HK-2 (cell line): ENCODE measurements around the gene CCDC136.
A peak's percentile ranks its signal among the peaks of the same experiment; 100 is the strongest.

Experiments used
- DNase-seq: peaks from one replicate; pipeline ENCODE4 v3.0.0-alpha.2; 2018; ENCODE audit not compliant: unreplicated experiment

The CCDC136 gene

GRCh38 chr7:128791121-128791971 lies at the start of gene CCDC136:
TSS of gene CCDC136 (plus strand) at chr7:128791968. CDS start at chr7:128792412, 444 bp downstream.
- peak; percentile 67 for DNase-seq

- DNase-seq, result no peak
Observed at GRCh38 chr7:128742206-128742605, 49.6 kb upstream of the CCDC136 start.

- DNase-seq, result no peak
Observed at GRCh38 chr7:128743112-128743772, 48.5 kb upstream of the CCDC136 start.

GRCh38 chr7:128744366-128744905 lies 47.3 kb upstream of the CCDC136 start:
- DNase-seq, result no peak

- no peak for DNase-seq
Observed at GRCh38 chr7:128745706-128746105, 46.1 kb upstream of the CCDC136 start.

DNA sequence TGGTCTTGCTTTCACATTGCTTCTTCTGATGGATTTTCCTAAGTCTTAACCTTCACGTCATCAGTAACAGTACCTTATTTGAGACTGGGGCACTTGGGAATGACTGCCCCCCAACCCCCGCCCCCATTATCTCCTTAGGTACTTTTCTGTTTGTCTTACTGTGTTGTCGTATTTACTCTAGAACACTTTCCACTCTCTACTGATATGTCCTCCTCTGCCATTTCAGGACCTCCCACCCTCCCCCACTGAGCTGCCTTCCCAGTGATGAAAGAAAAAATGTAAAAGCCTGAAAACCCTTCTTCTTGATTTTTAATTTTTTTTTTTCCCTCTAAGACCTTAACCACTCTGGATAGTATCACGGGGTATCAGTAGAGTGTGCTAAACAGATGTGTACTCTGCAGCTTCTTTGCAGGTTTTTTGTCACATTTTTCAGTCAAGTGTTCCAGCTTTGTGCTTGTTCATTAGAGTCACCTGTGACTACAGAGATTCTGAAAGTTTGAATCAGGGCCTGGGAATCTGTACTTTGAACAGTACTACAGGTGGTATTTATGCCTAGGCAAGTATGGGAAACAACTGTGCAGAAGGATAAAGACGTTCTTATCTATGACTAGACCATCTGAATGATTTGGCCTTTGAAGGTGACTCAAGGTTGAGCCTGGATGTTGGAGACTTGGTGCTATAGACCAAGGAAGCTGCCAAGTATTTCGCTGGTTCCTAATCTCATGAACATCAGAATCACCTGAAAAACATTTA lies 44.3 kb upstream of the CCDC136 start:
- DNase-seq, result no peak

DNA sequence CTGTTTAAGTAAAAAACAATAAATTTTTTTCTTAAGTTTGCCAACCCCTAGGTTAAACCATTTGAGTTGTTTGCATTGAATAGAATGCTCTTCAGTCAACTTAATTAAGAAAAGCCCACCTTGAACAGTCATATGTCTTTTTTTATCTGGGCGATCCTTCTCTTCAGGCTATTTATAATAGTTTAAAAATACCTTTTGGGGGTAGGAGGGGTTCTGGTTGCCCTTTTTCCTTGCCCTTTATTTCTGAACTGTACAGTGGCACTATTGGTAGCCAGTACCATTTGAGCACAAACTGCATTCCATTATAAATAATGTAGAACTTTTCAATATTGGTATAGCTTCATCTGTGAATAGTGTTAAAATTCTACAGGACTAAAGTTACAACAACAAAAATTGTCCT lies 39.5 kb upstream of the CCDC136 start:
- DNase-seq, result no peak

DNA sequence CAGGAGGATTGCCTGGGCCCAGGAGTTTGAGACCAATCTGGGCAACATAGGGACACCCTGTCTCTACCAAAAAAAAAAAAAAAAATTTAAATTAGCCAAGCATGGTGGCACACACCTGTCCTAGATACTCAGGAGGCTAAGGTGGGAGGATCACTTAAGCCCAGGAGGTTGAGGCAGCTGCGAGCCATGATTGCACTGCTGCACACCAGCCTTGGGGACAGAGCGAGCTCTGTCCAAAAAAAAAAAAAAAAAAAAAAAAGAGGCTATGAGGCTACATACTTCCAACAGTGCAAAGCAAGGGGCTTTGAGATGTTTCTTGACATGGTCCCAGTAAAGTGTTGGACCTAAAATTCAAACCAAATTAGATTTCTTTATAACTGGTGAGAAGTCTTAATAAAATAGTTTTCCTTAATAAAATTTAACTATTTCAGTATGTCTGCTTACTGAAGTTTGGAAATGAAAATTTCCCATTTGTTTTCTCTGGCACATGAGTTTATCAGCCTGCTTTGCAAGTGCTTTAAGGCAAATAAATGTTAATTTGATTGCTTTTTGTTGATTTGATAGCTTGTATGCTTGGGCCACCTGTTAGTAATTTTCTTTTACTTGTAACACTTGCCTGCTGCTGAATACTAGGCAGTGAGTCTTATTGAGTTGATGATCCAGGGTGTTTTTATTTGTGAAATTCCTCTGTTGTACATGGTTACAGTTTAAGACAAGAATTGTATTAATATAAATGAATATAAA lies 36.5 kb upstream of the CCDC136 start:
- no peak for DNase-seq

DNA sequence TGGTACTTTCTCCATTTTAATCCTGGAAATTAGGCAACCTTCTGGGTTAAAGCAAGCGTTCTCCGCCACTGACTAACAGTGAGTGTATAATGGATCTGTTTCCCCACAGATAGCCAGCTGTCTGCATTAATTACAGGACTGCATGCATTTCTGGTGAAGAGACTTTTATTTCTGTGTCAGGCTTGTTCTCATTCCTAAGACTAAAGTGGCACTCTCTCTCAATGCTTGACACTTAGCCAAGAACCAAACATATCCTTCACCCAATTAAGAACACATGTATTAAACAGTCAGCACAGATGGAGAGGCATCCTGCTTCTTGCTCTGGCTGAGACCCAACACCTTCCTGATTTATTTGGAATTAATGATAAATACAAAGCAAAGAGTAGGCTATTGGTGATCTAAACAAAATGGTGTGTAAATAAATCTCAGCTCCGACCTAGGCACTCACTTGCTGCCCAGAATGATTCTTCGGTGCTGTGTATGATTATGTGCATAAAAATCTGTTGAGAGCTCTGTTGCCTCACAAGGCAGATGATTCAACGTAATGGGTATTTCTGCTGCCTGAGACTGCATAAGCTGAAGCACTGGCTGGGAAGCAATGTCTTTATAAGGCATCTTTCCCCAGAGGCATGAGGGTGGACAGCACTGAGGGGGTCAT lies 35.8 kb upstream of the CCDC136 start:
- no peak for DNase-seq

DNA sequence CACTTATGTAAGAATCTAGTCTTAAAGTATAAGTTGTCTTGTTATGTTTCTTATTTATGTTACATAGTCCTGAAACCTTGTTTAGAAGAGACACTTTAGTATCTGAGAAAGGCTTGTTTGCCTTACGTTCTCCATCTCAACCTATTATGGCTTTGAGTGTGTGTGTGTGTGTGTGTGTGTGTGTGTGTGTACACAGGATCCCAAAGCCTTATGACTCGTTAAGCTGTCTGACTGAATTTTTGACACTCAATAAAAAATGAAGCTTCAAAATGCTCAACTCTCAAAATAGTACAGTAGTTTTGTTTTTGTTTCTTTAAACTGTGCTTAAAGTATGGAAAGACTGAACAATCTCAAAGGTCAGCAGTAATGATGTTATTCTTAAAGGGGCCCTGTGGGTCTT lies 34.6 kb upstream of the CCDC136 start:
- no peak for DNase-seq

- DNase-seq, result no peak
Observed at GRCh38 chr7:128758553-128758952, 33.2 kb upstream of the CCDC136 start.

- no peak for DNase-seq
Observed at GRCh38 chr7:128759242-128759641, 32.5 kb upstream of the CCDC136 start.

GRCh38 chr7:128763541-128763940 lies 28.2 kb upstream of the CCDC136 start:
- DNase-seq, result no peak

DNA sequence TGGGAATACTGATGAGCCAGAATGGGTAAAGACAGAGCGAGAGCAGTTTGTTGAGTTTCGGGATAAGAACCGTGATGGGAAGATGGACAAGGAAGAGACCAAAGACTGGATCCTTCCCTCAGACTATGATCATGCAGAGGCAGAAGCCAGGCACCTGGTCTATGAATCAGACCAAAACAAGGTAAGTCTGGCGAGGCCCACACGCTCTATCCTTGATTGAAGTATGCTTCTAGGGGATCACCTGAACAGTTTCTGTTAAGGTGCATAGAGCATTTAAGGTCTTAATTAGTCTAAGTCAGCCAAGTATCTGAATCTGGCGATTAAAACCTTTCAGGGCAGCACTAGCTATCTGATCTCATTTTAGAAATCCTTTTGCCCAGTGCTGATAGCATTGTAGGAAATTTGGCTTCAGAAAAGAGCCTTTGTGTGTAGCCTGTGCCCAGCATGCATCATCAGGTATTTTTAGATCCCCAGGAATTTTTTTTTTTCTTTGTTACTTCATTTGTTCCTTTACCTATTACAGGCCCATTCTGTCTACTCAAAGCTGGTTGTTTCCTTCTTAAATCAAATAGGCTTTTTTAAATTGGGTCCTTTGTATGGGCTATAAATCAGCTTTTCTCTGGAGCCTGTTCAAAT lies 24.2 kb upstream of the CCDC136 start:
- DNase-seq, result no peak

- no peak for DNase-seq
Observed at GRCh38 chr7:128770233-128770632, 21.5 kb upstream of the CCDC136 start.

DNA sequence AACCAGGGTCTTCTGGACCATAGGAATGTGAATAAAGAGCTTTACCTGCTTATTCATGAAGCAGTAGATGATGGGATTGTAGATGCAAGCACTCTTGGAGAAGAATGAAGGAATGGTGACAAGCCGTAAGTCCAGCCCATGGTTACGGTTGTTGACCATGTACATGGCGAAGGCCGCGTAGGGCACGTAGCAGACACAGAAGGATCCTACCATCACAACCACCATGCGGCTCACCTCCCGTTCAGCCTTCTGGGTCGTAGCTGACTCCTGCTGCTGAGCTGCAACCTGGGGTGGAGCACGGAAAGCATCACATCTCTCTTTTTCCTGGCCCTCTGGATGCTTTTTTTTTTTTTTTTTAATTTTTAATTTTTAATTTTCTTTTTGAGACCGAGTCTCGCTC lies 18.2 kb upstream of the CCDC136 start:
- DNase-seq, result no peak

DNA sequence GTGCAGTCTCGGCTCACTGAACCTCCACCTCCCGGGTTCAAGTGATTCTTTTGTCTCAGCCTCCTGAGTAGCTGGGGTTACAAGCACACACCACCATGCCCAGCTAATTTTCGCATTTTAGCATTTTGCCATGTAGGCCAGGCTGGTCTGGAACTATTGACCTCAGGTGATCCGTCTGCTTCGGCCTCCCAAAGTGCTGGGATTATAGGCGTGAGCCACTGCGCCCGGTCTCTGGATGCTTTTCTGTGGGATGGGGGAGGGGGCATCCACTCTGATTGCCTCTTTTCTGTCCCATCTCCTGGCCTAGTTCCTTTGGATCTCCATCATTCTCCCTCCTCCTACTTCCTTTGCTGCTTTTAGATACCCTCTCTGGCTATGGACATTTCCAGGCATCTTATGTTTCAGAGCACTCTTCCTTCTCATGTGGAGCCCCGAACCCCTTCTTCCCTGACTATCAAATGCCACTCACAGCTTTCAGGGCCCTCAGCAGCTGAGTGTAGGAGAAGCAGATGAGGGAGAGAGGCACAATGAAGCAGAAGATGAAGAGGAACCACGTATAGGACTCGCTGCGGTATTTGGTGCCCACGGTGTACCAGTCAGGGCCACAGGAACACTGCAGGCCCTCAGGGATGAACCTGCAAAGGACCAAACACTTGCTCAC lies 17.6 kb upstream of the CCDC136 start:
- no peak for DNase-seq

DNA sequence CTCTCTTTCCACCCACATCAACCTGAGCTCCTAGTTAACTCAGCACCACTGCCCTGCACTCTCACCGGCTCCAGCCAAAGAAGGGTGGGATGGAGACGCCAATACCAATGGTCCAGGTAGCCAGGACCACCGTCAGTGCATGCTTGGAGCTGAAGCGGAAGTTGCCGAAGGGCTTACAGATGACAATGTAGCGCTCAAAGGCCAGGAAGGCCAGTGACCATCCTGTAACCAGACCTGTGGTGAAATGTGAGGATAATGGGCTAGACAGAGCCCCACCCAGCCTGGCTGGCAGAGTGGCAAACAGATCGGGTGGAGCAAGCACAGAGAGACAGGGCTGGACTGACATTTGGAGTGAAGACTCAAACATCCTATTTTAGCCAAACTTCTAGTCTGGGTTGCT lies 16.8 kb upstream of the CCDC136 start:
- DNase-seq, result no peak

- DNase-seq, result no peak
Observed at GRCh38 chr7:128775744-128776474, 15.9 kb upstream of the CCDC136 start, which contains the start of gene OPN1SW. TSS of gene OPN1SW (minus strand) at chr7:128775794. CDS start at chr7:128775781, 13 bp downstream.
